ENCODE measurements around the gene SLC7A9.
A peak's percentile ranks its signal among the peaks of the same experiment; 100 is the strongest.
"Not testable (repeated sequence)": the region's sequence is repeated elsewhere in the genome, so short reads cannot be mapped to it uniquely, and the experiment has no call there.

The SLC7A9 gene

GRCh38 chr19:32852216-32852615, 17.4 kb downstream of the SLC7A9 start:
- Mint-ChIP-seq H3K4me1 (no peaks in the 10 kb centered on the region), H3K4me3 (no peak overlapping the region), H3K27ac (no peak overlapping the region), H3K27me3 (ENCODE audit: low read depth, poor library complexity) (no peaks in the 10 kb centered on the region), H3K9me3 (peaks cover 8% of the 10 kb centered on the region), H3K36me3 (ENCODE audit: low read depth) (no peaks in the 10 kb centered on the region)
- TF ChIP-seq CTCF (IDR thresholded peaks at IDR 0.05): no peak
- no peak for DNase-seq

DNA sequence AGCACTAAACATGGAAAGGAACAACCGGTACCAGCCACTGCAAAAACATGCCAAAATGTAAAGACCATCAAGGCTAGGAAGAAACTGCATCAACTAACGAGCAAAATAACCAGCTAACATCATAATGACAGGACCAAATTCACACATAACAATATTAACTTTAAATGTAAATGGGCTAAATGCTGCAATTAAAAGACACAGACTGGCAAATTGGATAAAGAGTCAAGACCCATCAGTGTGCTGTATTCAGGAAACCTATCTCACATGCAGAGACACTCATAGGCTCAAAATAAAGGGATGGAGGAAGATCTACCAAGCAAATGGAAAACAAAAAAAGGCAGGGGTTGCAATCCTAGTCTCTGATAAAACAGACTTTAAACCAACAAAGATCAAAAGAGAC, 21.5 kb downstream of the SLC7A9 start:
- H3K4me3 Mint-ChIP-seq: not testable (repeated sequence)

DNA sequence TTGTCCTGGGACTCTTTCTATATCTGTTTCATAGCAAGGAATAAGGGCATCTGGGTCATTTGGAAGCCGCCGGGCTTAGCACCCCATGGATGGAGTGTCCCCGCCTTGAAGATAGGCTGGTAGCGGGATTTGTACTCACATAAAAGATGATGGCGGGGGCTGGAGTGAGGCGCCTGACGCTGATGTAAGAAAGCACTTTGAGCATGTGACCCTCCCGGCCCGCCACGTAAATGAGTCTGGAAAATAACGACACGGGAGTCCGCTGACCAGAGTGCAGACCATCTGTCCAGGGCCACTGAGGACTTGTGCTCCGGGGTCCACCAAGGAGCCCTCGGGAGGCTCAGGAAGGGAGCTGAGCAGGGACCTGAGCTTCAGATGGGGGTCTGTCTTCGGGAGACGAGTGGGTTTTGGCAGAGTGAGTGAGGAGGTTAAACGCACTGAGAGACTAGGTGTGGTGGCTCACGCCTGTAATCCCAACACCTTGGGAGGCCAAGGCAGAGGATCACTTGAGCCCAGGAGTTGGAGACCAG, 25.8 kb downstream of the SLC7A9 start:
- no peak overlapping the region for H3K27ac Mint-ChIP-seq
- no peak overlapping the region for H3K4me3 Mint-ChIP-seq
- H3K27me3 Mint-ChIP-seq (ENCODE audit: low read depth, poor library complexity): no peaks in the 10 kb centered on the region
- peaks cover 60% of the 10 kb centered on the region for H3K9me3 Mint-ChIP-seq
- DNase-seq: no peak
- H3K36me3 Mint-ChIP-seq (ENCODE audit: low read depth): peaks cover 26% of the 10 kb centered on the region
- no peaks in the 10 kb centered on the region for H3K4me1 Mint-ChIP-seq
- TF ChIP-seq CTCF (IDR thresholded peaks at IDR 0.05): no peak

More for the DNA sequence above, 21.5 kb downstream of the SLC7A9 start:
- H3K4me1 Mint-ChIP-seq; H3K27me3 Mint-ChIP-seq (ENCODE audit: low read depth, poor library complexity); DNase-seq; H3K27ac Mint-ChIP-seq: not testable (repeated sequence)
- peaks cover 10% of the 10 kb centered on the region for H3K36me3 Mint-ChIP-seq (ENCODE audit: low read depth)
- H3K9me3 Mint-ChIP-seq: peaks cover 40% of the 10 kb centered on the region

- H3K9me3 Mint-ChIP-seq: peaks cover 54% of the 10 kb centered on the region
- TF ChIP-seq CTCF (IDR thresholded peaks at IDR 0.05): no peak
- no peak overlapping the region for H3K4me3 Mint-ChIP-seq
- H3K4me1 Mint-ChIP-seq: no peaks in the 10 kb centered on the region
- peaks cover 26% of the 10 kb centered on the region for H3K36me3 Mint-ChIP-seq (ENCODE audit: low read depth)
- H3K27ac Mint-ChIP-seq: no peak overlapping the region
- DNase-seq: no peak
- no peaks in the 10 kb centered on the region for H3K27me3 Mint-ChIP-seq (ENCODE audit: low read depth, poor library complexity)
Observed at GRCh38 chr19:32842061-32842460, 27.5 kb downstream of the SLC7A9 start.

DNA sequence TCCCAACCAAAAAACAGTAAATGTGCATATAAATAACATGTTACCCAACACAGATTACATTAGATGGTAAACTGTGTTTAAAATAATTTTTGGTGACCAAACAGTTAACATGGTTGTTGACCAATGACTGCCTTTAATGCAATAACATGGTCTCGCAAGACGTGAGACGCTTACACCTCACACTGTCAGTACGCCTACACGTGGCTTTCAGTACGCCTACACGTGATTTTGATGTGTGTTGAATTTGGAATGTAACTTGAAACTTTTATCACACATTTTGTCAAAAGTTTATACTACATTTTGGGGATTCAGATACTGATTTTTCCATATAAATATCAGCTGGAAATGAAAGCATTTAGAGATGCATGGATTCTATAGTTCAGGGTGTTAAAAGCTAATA, 32.0 kb downstream of the SLC7A9 start:
- TF ChIP-seq CTCF (IDR thresholded peaks at IDR 0.05): no peak
- Mint-ChIP-seq H3K9me3 (peaks cover 23% of the 10 kb centered on the region), H3K27me3 (ENCODE audit: low read depth, poor library complexity) (no peaks in the 10 kb centered on the region), H3K4me1 (peaks cover 6% of the 10 kb centered on the region), H3K4me3 (no peak overlapping the region), H3K36me3 (ENCODE audit: low read depth) (peaks cover 16% of the 10 kb centered on the region), H3K27ac (no peak overlapping the region)
- no peak for DNase-seq

DNA sequence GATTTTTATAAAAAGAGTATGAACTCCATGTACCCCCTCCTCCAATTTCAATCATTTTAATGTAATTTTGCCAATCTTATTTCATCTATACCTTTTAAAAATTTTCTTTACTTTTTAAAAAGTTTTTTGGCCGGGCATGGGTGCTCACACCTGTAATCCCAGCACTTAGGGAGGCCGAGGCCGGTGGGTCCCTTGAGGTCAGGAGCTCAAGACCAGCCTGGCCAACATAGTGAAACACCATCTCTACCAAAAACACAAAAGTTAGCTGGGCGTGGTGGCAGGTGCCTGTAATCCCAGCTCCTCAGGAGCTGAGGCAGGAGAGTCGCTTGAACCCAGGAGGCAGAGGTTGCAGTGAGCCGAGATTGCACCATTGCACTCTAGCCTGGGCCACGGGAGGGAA, 36.2 kb downstream of the SLC7A9 start:
- not testable (repeated sequence) for H3K27me3 Mint-ChIP-seq (ENCODE audit: low read depth, poor library complexity); H3K36me3 Mint-ChIP-seq (ENCODE audit: low read depth); H3K4me3 Mint-ChIP-seq; H3K27ac Mint-ChIP-seq; H3K9me3 Mint-ChIP-seq; DNase-seq
- H3K4me1 Mint-ChIP-seq: peaks cover 10% of the 10 kb centered on the region

DNA sequence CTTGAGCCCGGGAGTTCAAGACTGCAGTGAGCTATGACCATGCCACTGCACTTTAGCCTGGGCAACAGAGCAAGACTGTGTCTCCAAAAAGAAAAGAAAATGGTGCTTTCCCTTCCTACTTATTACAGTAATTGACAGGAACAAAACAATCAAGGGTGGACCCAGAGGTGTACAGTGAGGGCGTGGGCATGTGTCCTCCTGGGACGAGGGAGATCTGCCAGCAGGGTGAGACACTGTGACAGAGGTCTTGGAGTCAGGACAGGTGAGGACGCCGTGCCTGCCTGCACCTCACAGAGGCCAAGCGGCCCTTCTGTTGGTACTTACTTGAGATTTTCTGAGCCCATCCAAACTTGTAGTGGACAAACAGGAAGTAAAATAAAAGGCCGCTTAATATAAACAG, 36.7 kb downstream of the SLC7A9 start:
- peaks cover 10% of the 10 kb centered on the region for H3K4me1 Mint-ChIP-seq

GRCh38 chr19:32832094-32832493, 37.5 kb downstream of the SLC7A9 start:
- Mint-ChIP-seq H3K4me1 (peaks cover 10% of the 10 kb centered on the region), H3K27ac (peak overlapping the region; percentile 61)
- not testable (repeated sequence) for H3K27me3 Mint-ChIP-seq (ENCODE audit: low read depth, poor library complexity); H3K9me3 Mint-ChIP-seq; DNase-seq; H3K4me3 Mint-ChIP-seq; H3K36me3 Mint-ChIP-seq (ENCODE audit: low read depth)

More for the DNA sequence above, 36.7 kb downstream of the SLC7A9 start:
- H3K9me3 Mint-ChIP-seq; H3K27me3 Mint-ChIP-seq (ENCODE audit: low read depth, poor library complexity); H3K4me3 Mint-ChIP-seq; DNase-seq; H3K36me3 Mint-ChIP-seq (ENCODE audit: low read depth); H3K27ac Mint-ChIP-seq: not testable (repeated sequence)

All from nephron progenitor cell (in vitro differentiated cells).